ENCODE data around the gene SKAP1. TPM values are rescaled to one million over a fixed set of nuclear protein-coding genes. Genes with fewer than 3 reads are reported as not detected.

Gene SKAP1
- total and polyA plus RNA-seq, 2 experiments from 2014 or later: 0.27 TPM; not detected in 1

- no peak overlapping the region for H3K4me3 ChIP-seq
- H2AFZ ChIP-seq: no peak overlapping the region
- no peak overlapping the region for H3K4me2 ChIP-seq
- Mint-ChIP-seq H3K4me1 (peaks cover 5% of the 10 kb centered on the region; the same call in 2 of the 3 replicates), H3K4me3 (no peak overlapping the region), H3K27me3 (ENCODE audit: insufficient read depth, low read depth, poor library complexity) (no peaks in the 10 kb centered on the region), H3K9me3 (no peaks in the 10 kb centered on the region), H3K36me3 (ENCODE audit: low read depth) (no peaks in the 10 kb centered on the region), H3K27ac (no peak overlapping the region)
- H3K4me1 ChIP-seq (ENCODE audit: insufficient read depth): no peaks in the 10 kb centered on the region
- DNase-seq (ENCODE audit: low spot score): no peak
- H4K20me1 ChIP-seq (replicated peaks; ENCODE audit: insufficient read depth): no peaks in the 10 kb centered on the region
- H3F3A ChIP-seq (replicated peaks; ENCODE audit: low read depth): no peaks in the 10 kb centered on the region
- TF ChIP-seq EZH2 (IDR thresholded peaks at IDR 0.05; ENCODE audit: low read depth, unreplicated experiment) (no peak), ZNF114 (CRISPR knock-in tag; IDR thresholded peaks at IDR 0.05) (no peak), ETS1 (IDR thresholded peaks at IDR 0.05) (no peak), JUNB (IDR thresholded peaks at IDR 0.05; ENCODE audit: unreplicated experiment) (no peak), EZH2phosphoT487 (IDR thresholded peaks at IDR 0.05; ENCODE audit: unreplicated experiment) (no peak), REST (IDR thresholded peaks at IDR 0.05; ENCODE audit: unreplicated experiment) (no peak)
- ATAC-seq: no peak
- no peaks in the 10 kb centered on the region for H3K36me3 ChIP-seq (ENCODE audit: insufficient read depth)
- no peaks in the 10 kb centered on the region for H3K9me2 ChIP-seq (ENCODE audit: insufficient read depth)
- peaks cover 3% of the 10 kb centered on the region; the same call in 1 of the 2 replicates for H3K27me3 ChIP-seq (ENCODE audit: insufficient read depth)
- no peaks in the 10 kb centered on the region for H3K79me2 ChIP-seq (replicated peaks; ENCODE audit: insufficient read depth)
- no peak overlapping the region for H3K27ac ChIP-seq (ENCODE audit: low read depth)
These were observed 85.8 kb downstream of the SKAP1 start for GRCh38 chr17:48344251-48344650.

DNA sequence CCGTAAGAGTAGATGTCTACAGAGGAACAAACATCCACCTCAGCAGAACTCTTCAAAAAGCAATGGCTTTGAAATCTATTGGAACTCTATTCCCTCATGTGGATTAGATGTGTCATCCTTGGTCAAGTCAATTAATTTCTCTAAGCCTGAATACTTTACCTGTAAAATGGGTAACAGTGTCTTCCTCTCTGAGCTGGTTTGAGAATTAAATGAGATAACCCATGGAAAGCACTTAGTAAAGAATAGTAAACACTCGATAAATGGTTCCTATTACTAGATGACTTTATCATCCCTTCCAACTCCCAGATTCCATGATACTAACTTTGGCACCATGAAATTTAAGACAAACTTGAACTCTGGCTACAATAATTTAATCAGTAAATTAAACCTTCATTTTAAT, 89.1 kb downstream of the SKAP1 start:
- Mint-ChIP-seq H3K4me3 (no peak overlapping the region), H3K27me3 (ENCODE audit: insufficient read depth, low read depth, poor library complexity) (peaks cover 5% of the 10 kb centered on the region), H3K4me1 (peaks cover 5% of the 10 kb centered on the region; the same call in 2 of the 3 replicates), H3K36me3 (ENCODE audit: low read depth) (no peaks in the 10 kb centered on the region), H3K27ac (no peak overlapping the region), H3K9me3 (no peaks in the 10 kb centered on the region)
- H3K9me2 ChIP-seq (ENCODE audit: insufficient read depth): no peaks in the 10 kb centered on the region
- no peak overlapping the region for H2AFZ ChIP-seq
- H3K4me1 ChIP-seq (ENCODE audit: insufficient read depth): no peaks in the 10 kb centered on the region
- H3K36me3 ChIP-seq (ENCODE audit: insufficient read depth): no peaks in the 10 kb centered on the region
- H3K79me2 ChIP-seq (replicated peaks; ENCODE audit: insufficient read depth): no peaks in the 10 kb centered on the region
- H3K27ac ChIP-seq (ENCODE audit: low read depth): no peak overlapping the region
- no peak for ATAC-seq
- no peaks in the 10 kb centered on the region for H3F3A ChIP-seq (replicated peaks; ENCODE audit: low read depth)
- no peak overlapping the region for H3K4me3 ChIP-seq
- peaks cover 28% of the 10 kb centered on the region for H3K27me3 ChIP-seq (ENCODE audit: insufficient read depth)
- no peak for DNase-seq (ENCODE audit: low spot score)
- H4K20me1 ChIP-seq (replicated peaks; ENCODE audit: insufficient read depth): no peaks in the 10 kb centered on the region
- H3K4me2 ChIP-seq: no peak overlapping the region
- TF ChIP-seq STAT1 (IDR thresholded peaks at IDR 0.05; ENCODE audit: unreplicated experiment) (no peak), ZNF114 (CRISPR knock-in tag; IDR thresholded peaks at IDR 0.05) (no peak), ZNF331 (CRISPR knock-in tag; IDR thresholded peaks at IDR 0.05; ENCODE audit: low read depth) (no peak), REST (IDR thresholded peaks at IDR 0.05; ENCODE audit: unreplicated experiment) (no peak)

Measured in GM23338 (cell line).